T-cell (primary cell): Measurements from ENCODE around the gene MRPL24. TPM values are rescaled to one million over a fixed set of nuclear protein-coding genes. Genes with fewer than 3 reads are reported as not detected.

Experiments
- ATAC-seq, 4 experiments: fragments of 200-7000 bp in 3 of 4; fragments of 150-1000 bp in 1 of 4; cut with Tn5 transposase; replicated peaks in 1 of 4; 1 replicate in 3 of 4; 2 replicates in 1 of 4; pipeline ENCODE4 v1.10.0; 2021; ENCODE audit warnings: moderate library complexity in 3 of 4, mild to moderate bottlenecking in 2 of 4, moderate number of reproducible peaks in 1 of 4
- CTCF ChIA-PET, 2 donors: fragments of 300-600 bp; sonication (Branson Sonifier 250); formaldehyde crosslinking; loops; one replicate each; lab custom pipeline; 2022; ENCODE audit warnings: antibody characterized with exemption in 2 of 2; lab: Charles Lee
- POLR2A ChIA-PET, 2 donors: fragments of 300-600 bp; sonication (Branson Sonifier 250); formaldehyde crosslinking; loops; one replicate each; lab custom pipeline; 2022; ENCODE audit warnings: antibody characterized with exemption in 2 of 2; lab: Charles Lee
- DNase-seq, 35 experiments: peaks; one replicate each; pipeline versions ENCODE4 v3.0.0 to v3.0.0-alpha.2; 2013 to 2023
- H3K27ac ChIP-seq: one replicate; pipeline ENCODE4 v1.5.1; 2013; ENCODE audit warnings: low read length
- H3K27me3 ChIP-seq, 2 experiments: replicated peaks in 1 of 2; 1 replicate in 1 of 2; 2 replicates in 1 of 2; pipeline versions ENCODE4 v1.6.1 to v1.7.0; 2013; ENCODE audit warnings: low read length in 1 of 2, mixed read lengths in 1 of 2; ENCODE audit not compliant: control insufficient read depth in 2 of 2, insufficient read depth in 2 of 2; ENCODE audit errors: extremely low read depth in 1 of 2
- H3K36me3 ChIP-seq, 2 donors: 1 replicate in 1 of 2; 2 replicates in 1 of 2; pipeline versions ENCODE4 v1.6.1 to v1.7.0; 2013; ENCODE audit warnings: low read length in 1 of 2; ENCODE audit not compliant: control insufficient read depth in 2 of 2, insufficient read depth in 1 of 2; ENCODE audit errors: extremely low read depth in 1 of 2
- H3K4me1 ChIP-seq, 2 experiments: 1 replicate in 1 of 2; 2 replicates in 1 of 2; pipeline versions ENCODE4 v1.6.1 to v1.7.0; 2013; ENCODE audit warnings: low read length in 2 of 2, mixed read lengths in 1 of 2; ENCODE audit not compliant: insufficient read depth in 2 of 2, control insufficient read depth in 1 of 2; ENCODE audit errors: extremely low read depth in 1 of 2
- H3K4me3 ChIP-seq, 2 donors: 1 replicate in 1 of 2; 2 replicates in 1 of 2; pipeline versions ENCODE4 v1.5.1 to v1.7.0; 2013; ENCODE audit warnings: mild to moderate bottlenecking in 2 of 2, low read length in 1 of 2, moderate library complexity in 1 of 2; ENCODE audit not compliant: control insufficient read depth in 1 of 2; ENCODE audit errors: extremely low read depth in 1 of 2
- H3K9me3 ChIP-seq: 2 replicates; pipeline ENCODE4 v1.7.0; 2013
- H3K27ac Mint-ChIP-seq, 2 donors: one replicate each; pipeline ENCODE4 v1.8.0; 2020 to 2021; ENCODE audit warnings: mild to moderate bottlenecking in 2 of 2, mixed read lengths in 2 of 2
- H3K27me3 Mint-ChIP-seq, 2 donors: one replicate each; pipeline ENCODE4 v1.8.0; 2021 to 2022; ENCODE audit warnings: mixed read lengths in 2 of 2
- H3K36me3 Mint-ChIP-seq: one replicate; pipeline ENCODE4 v1.8.0; 2021; ENCODE audit warnings: mixed read lengths
- H3K4me1 Mint-ChIP-seq, 3 donors: one replicate each; pipeline ENCODE4 v1.8.0; 2020 to 2022; ENCODE audit warnings: mixed read lengths in 3 of 3, mild to moderate bottlenecking in 1 of 3
- H3K4me3 Mint-ChIP-seq, 3 donors: one replicate each; pipeline ENCODE4 v1.8.0; 2020 to 2022; ENCODE audit warnings: mild to moderate bottlenecking in 3 of 3, mixed read lengths in 3 of 3, moderate library complexity in 3 of 3
- H3K9me3 Mint-ChIP-seq, 3 donors: one replicate each; pipeline ENCODE4 v1.8.0; 2020 to 2022; ENCODE audit warnings: mixed read lengths in 3 of 3
- WGBS: methylation state at CpG from one replicate; pipeline ENCODE4 v1.1.5; 2013; ENCODE audit warnings: missing lambda C conversion rate; ENCODE audit not compliant: insufficient coverage; 5-methylcytosine and 5-hydroxymethylcytosine counted together
- total RNA-seq, 35 experiments: library from RNA in 6 of 35; stranded (reverse) in 6 of 35; fragments of 120-200 nt in 1 of 35; gene quantifications; one replicate each; pipeline versions ENCODE4 v1.2.1 to v1.2.4 and lab custom pipeline; 2013 to 2026

The MRPL24 gene
- total RNA-seq, 5 donors from 2014 or later (not counting 1 experiment from before 2014, with no cell fraction given): 23.8 to 66.6 (median 52.6) TPM

GRCh38 chr1:156738916-156739315 is 2.0 kb downstream of the MRPL24 start:
- Histone ChIP-seq H3K4me3 (no peak overlapping the region), H3K4me1 (peaks cover 11 to 16% of the 10 kb centered on the region in 2 experiments), H3K27ac (no peak overlapping the region), H3K36me3 (peaks cover 11 to 29% of the 10 kb centered on the region in 2 donors), H3K9me3 (no peaks in the 10 kb centered on the region), H3K27me3 (no peaks in the 10 kb centered on the region)
- H3K9me3 Mint-ChIP-seq: peaks cover 0 to 3% (median 0%) of the 10 kb centered on the region in 3 donors
- no CpG with 5 or more reads among the region's 2 CpGs for WGBS
- peaks cover 23% of the 10 kb centered on the region for H3K36me3 Mint-ChIP-seq
- DNase-seq (no peak), ATAC-seq (no peak)
- ChIA-PET CTCF (interaction anchor here in 1 of 2 donors (1.2 kb wide), 1 partner anchor 13 kb away, joined by 6 read pairs; no protein-coding TSS in a partner anchor), POLR2A (interaction anchor here (0.7 to 0.9 kb wide), 2 partner anchors 11 to 20 kb away, joined by 3 read pairs; no protein-coding TSS in a partner anchor)
- H3K4me3 Mint-ChIP-seq: peak overlapping the region; percentile 22 to 35 (median 22)
- no peaks in the 10 kb centered on the region for H3K27me3 Mint-ChIP-seq
- H3K27ac Mint-ChIP-seq: peak overlapping the region; percentile 1 to 52
- H3K4me1 Mint-ChIP-seq: peaks cover 31 to 37% (median 35%) of the 10 kb centered on the region in 3 donors

GRCh38 chr1:156738407-156738806 is 2.5 kb downstream of the MRPL24 start:
- ATAC-seq: no peak
- Mint-ChIP-seq H3K27ac (peak overlapping the region in 1 of 2 donors; percentile 11), H3K36me3 (peaks cover 19% of the 10 kb centered on the region), H3K9me3 (peaks cover 0 to 3% (median 0%) of the 10 kb centered on the region in 3 donors), H3K4me3 (no peak overlapping the region), H3K27me3 (no peaks in the 10 kb centered on the region), H3K4me1 (peaks cover 31 to 37% (median 35%) of the 10 kb centered on the region in 3 donors)
- Histone ChIP-seq H3K4me3 (no peak overlapping the region), H3K36me3 (peaks cover 11 to 28% of the 10 kb centered on the region in 2 donors), H3K27me3 (no peaks in the 10 kb centered on the region), H3K27ac (no peak overlapping the region), H3K9me3 (no peaks in the 10 kb centered on the region), H3K4me1 (peaks cover 11 to 16% of the 10 kb centered on the region in 2 experiments)
- ChIA-PET POLR2A (interaction anchor here in 1 of 2 donors (0.9 kb wide), 1 partner anchor 19 kb away, joined by 3 read pairs; no protein-coding TSS in a partner anchor), CTCF (interaction anchor here in 1 of 2 donors (1.2 kb wide), 1 partner anchor 12 kb away, joined by 6 read pairs; no protein-coding TSS in a partner anchor)
- WGBS: 95% methylated on average over 4 of the region's 10 CpGs
- DNase-seq: no peak

- Mint-ChIP-seq H3K27me3 (no peaks in the 10 kb centered on the region), H3K9me3 (no peaks in the 10 kb centered on the region), H3K4me3 (no peak overlapping the region), H3K27ac (no peak overlapping the region), H3K4me1 (peaks cover 18 to 20% (median 18%) of the 10 kb centered on the region in 3 donors), H3K36me3 (peaks cover 12% of the 10 kb centered on the region)
- 92% methylated on average over 16 of the region's 20 CpGs for WGBS
- no peaks in the 10 kb centered on the region for H3K27me3 ChIP-seq
- H3K9me3 ChIP-seq: no peaks in the 10 kb centered on the region
- H3K4me1 ChIP-seq: peaks cover 0 to 5% of the 10 kb centered on the region in 2 experiments
- no peak overlapping the region for H3K4me3 ChIP-seq
- H3K27ac ChIP-seq: no peak overlapping the region
- ChIA-PET CTCF (no interaction called here), POLR2A (interaction anchor here in 1 of 2 donors (0.6 kb wide), 2 partner anchors 37 to 1781 kb away, joined by 4 read pairs; no protein-coding TSS in a partner anchor)
- ATAC-seq (no peak), DNase-seq (no peak)
- H3K36me3 ChIP-seq: peaks cover 7 to 25% of the 10 kb centered on the region in 2 donors
Measured at GRCh38 chr1:156733989-156734584, 6.8 kb downstream of the MRPL24 start.

GRCh38 chr1:156728599-156729462 is 12.1 kb downstream of the MRPL24 start, which contains the start of gene ISG20L2:
Gene ISG20L2, minus strand, starts transcription at chr1:156728766. Its CDS starts 1,114 bp downstream, at chr1:156727652.
- WGBS: under 1% methylated on average over 36 of the region's 57 CpGs
- Mint-ChIP-seq H3K4me3 (no peak within 1 kb of the TSS), H3K36me3 (peaks cover 18% of the 10 kb centered on the region), H3K4me1 (peaks cover 17 to 25% (median 23%) of the 10 kb centered on the region in 3 donors), H3K27me3 (no peaks in the 10 kb centered on the region), H3K9me3 (no peaks in the 10 kb centered on the region), H3K27ac (peak within 1 kb of the TSS; percentile 86 to 94)
- ChIA-PET POLR2A (interaction anchor here (0.5 to 2.1 kb wide), 8 partner anchors 12 to 251 kb away, joined by 3 to 29 read pairs (median 6); partner anchors contain the start of genes MRPL24 (in 2 of the 2), HDGF (in 1 of the 2) and PRCC (in 1 of the 2)), CTCF (interaction anchor here (0.6 to 4.7 kb wide), 14 partner anchors 12 to 1866 kb away, joined by 3 to 68 read pairs (median 4); partner anchors contain the start of genes HDGF (in 1 of the 2), MEF2D (in 1 of the 2), MRPL24 (in 1 of the 2) and NES (in 1 of the 2))
- DNase-seq: peak; percentile 63 to 99 (median 95)
- Histone ChIP-seq H3K4me1 (peaks cover 26 to 49% of the 10 kb centered on the region in 2 experiments), H3K9me3 (no peaks in the 10 kb centered on the region), H3K27me3 (no peaks in the 10 kb centered on the region), H3K27ac (peak within 1 kb of the TSS; percentile 100), H3K4me3 (peak within 1 kb of the TSS; percentile 91 to 97), H3K36me3 (peaks cover 2 to 26% of the 10 kb centered on the region in 2 donors)
- ATAC-seq: peak; percentile 91 to 94 (median 92)

GRCh38 chr1:156727926-156728598 is 12.8 kb downstream of the MRPL24 start, which contains the start of gene METTL25B:
Gene METTL25B, plus strand, starts transcription at chr1:156728469. Its CDS starts 636 bp downstream, at chr1:156729105.
- Histone ChIP-seq H3K9me3 (no peaks in the 10 kb centered on the region), H3K27ac (peak within 1 kb of the TSS; percentile 100), H3K4me1 (peaks cover 26 to 52% of the 10 kb centered on the region in 2 experiments), H3K4me3 (peak within 1 kb of the TSS; percentile 91 to 97), H3K36me3 (peaks cover 0 to 28% of the 10 kb centered on the region in 2 donors), H3K27me3 (no peaks in the 10 kb centered on the region)
- no peaks in the 10 kb centered on the region for H3K9me3 Mint-ChIP-seq
- peaks cover 23% of the 10 kb centered on the region for H3K36me3 Mint-ChIP-seq
- ATAC-seq (peak; percentile 64 to 71 (median 69)), DNase-seq (peak in 19 of 35 experiments; percentile 48 to 80 (median 61))
- POLR2A ChIA-PET: interaction anchor here (0.6 to 2.1 kb wide), 6 partner anchors 11 to 42 kb away, joined by 3 to 29 read pairs (median 7); partner anchors contain the start of genes MRPL24 (in 2 of the 2), HDGF (in 1 of the 2) and PRCC (in 1 of the 2)
- CTCF ChIA-PET: interaction anchor here (0.6 to 4.7 kb wide), 14 partner anchors 13 to 227 kb away, joined by 3 to 68 read pairs (median 6); partner anchors contain the start of genes HDGF (in 1 of the 2), MEF2D (in 1 of the 2), MRPL24 (in 1 of the 2) and NES (in 1 of the 2)
- peaks cover 23 to 32% (median 30%) of the 10 kb centered on the region in 3 donors for H3K4me1 Mint-ChIP-seq
- H3K27ac Mint-ChIP-seq: peak within 1 kb of the TSS; percentile 86 to 94
- 0% methylated on average over 30 of the region's 46 CpGs for WGBS
- no peak within 1 kb of the TSS for H3K4me3 Mint-ChIP-seq
- H3K27me3 Mint-ChIP-seq: no peaks in the 10 kb centered on the region
